Nephron progenitor cell (in vitro differentiated cells): ENCODE results near the gene ARMC7.

Source experiments
- DNase-seq: peaks from one replicate; pipeline ENCODE4 v3.0.0; 2021
- H3K27ac Mint-ChIP-seq: 2 replicates; pipeline ENCODE4 v1.8.0; 2021; ENCODE audit warnings: mild to moderate bottlenecking, moderate library complexity, mixed read lengths
- H3K27me3 Mint-ChIP-seq: 2 replicates; pipeline ENCODE4 v1.8.0; 2021; ENCODE audit warnings: mild to moderate bottlenecking, low read depth, mixed read lengths; ENCODE audit not compliant: poor library complexity
- H3K36me3 Mint-ChIP-seq: 2 replicates; pipeline ENCODE4 v1.8.0; 2021; ENCODE audit warnings: low read depth, mixed read lengths
- H3K4me1 Mint-ChIP-seq: 2 replicates; pipeline ENCODE4 v1.8.0; 2021; ENCODE audit warnings: mixed read lengths
- H3K4me3 Mint-ChIP-seq: 2 replicates; pipeline ENCODE4 v1.8.0; 2021; ENCODE audit warnings: mild to moderate bottlenecking, moderate library complexity, mixed read lengths
- H3K9me3 Mint-ChIP-seq: 2 replicates; pipeline ENCODE4 v1.8.0; 2021; ENCODE audit warnings: mild to moderate bottlenecking, moderate library complexity, mixed read lengths
- TF ChIP-seq, protein P1 (sequence below): fragments of 200-600 bp; sonication (generic); IDR thresholded peaks from 2 replicates; pipeline ENCODE4 v1.5.0; 2021; ENCODE audit warnings: antibody characterized with exemption

The ARMC7 gene

GRCh38 chr17:75063626-75064025 lies 46.1 kb upstream of the ARMC7 start:
- H3K9me3 Mint-ChIP-seq, result no peaks in the 10 kb centered on the region
- no peak for DNase-seq
- H3K27me3 Mint-ChIP-seq, result no peaks in the 10 kb centered on the region
- no peak overlapping the region for H3K4me3 Mint-ChIP-seq
- H3K4me1 Mint-ChIP-seq, result peaks cover 20% of the 10 kb centered on the region
- TF ChIP-seq, protein P1, sequence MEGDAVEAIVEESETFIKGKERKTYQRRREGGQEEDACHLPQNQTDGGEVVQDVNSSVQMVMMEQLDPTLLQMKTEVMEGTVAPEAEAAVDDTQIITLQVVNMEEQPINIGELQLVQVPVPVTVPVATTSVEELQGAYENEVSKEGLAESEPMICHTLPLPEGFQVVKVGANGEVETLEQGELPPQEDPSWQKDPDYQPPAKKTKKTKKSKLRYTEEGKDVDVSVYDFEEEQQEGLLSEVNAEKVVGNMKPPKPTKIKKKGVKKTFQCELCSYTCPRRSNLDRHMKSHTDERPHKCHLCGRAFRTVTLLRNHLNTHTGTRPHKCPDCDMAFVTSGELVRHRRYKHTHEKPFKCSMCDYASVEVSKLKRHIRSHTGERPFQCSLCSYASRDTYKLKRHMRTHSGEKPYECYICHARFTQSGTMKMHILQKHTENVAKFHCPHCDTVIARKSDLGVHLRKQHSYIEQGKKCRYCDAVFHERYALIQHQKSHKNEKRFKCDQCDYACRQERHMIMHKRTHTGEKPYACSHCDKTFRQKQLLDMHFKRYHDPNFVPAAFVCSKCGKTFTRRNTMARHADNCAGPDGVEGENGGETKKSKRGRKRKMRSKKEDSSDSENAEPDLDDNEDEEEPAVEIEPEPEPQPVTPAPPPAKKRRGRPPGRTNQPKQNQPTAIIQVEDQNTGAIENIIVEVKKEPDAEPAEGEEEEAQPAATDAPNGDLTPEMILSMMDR, result no peak
- H3K36me3 Mint-ChIP-seq, result peaks cover 48% of the 10 kb centered on the region
- H3K27ac Mint-ChIP-seq, result peak overlapping the region; percentile 75

- Mint-ChIP-seq H3K4me1 (peaks cover 20% of the 10 kb centered on the region), H3K9me3 (no peaks in the 10 kb centered on the region), H3K27ac (peak overlapping the region; percentile 75), H3K36me3 (peaks cover 48% of the 10 kb centered on the region), H3K27me3 (no peaks in the 10 kb centered on the region), H3K4me3 (no peak overlapping the region)
- TF ChIP-seq, protein P1, result no peak
- no peak for DNase-seq
Observed at GRCh38 chr17:75064040-75064439, 45.7 kb upstream of the ARMC7 start.

GRCh38 chr17:75064460-75064859 lies 45.3 kb upstream of the ARMC7 start:
- no peaks in the 10 kb centered on the region for H3K9me3 Mint-ChIP-seq
- H3K27ac Mint-ChIP-seq, result peak overlapping the region; percentile 27
- peaks cover 18% of the 10 kb centered on the region for H3K4me1 Mint-ChIP-seq
- TF ChIP-seq, protein P1, result no peak
- peaks cover 48% of the 10 kb centered on the region for H3K36me3 Mint-ChIP-seq
- H3K4me3 Mint-ChIP-seq, result no peak overlapping the region
- no peak for DNase-seq
- H3K27me3 Mint-ChIP-seq, result no peaks in the 10 kb centered on the region

- DNase-seq, result no peak
- H3K4me1 Mint-ChIP-seq, result peaks cover 12% of the 10 kb centered on the region
- TF ChIP-seq, protein P1, result no peak
- H3K27me3 Mint-ChIP-seq, result no peaks in the 10 kb centered on the region
- H3K4me3 Mint-ChIP-seq, result no peak overlapping the region
- H3K36me3 Mint-ChIP-seq, result peaks cover 42% of the 10 kb centered on the region
- H3K27ac Mint-ChIP-seq, result no peak overlapping the region
- no peaks in the 10 kb centered on the region for H3K9me3 Mint-ChIP-seq
Observed at GRCh38 chr17:75064867-75065561, 44.8 kb upstream of the ARMC7 start.

GRCh38 chr17:75065562-75066151 lies 44.1 kb upstream of the ARMC7 start:
- TF ChIP-seq, protein P1, result no peak
- H3K27ac Mint-ChIP-seq, result peak overlapping the region; percentile 94
- DNase-seq, result no peak

DNA sequence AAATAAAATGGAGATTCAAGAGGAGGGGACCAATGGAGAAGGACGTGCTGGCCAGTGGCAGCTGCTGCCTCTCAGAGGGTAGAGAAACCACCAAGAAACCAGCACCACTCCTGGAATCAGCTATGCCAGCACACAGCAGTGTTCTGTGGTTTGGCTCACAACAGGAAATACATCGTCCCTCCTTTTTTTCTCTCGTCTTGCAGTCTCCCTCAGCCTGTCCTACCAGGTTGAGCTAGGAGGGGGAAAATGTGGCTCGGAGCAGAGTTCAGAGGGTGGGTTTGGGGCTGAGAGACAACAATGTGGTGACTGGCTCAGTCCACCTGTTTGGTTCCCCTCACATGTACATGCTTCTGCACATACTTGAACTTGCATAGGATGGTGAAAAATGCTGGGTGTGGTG lies 41.9 kb upstream of the ARMC7 start:
- Mint-ChIP-seq H3K36me3 (peaks cover 20% of the 10 kb centered on the region), H3K27ac (no peak overlapping the region), H3K9me3 (no peaks in the 10 kb centered on the region), H3K4me3 (no peak overlapping the region), H3K27me3 (no peaks in the 10 kb centered on the region), H3K4me1 (peaks cover 10% of the 10 kb centered on the region)
- DNase-seq, result no peak
- TF ChIP-seq, protein P1, result no peak

More at GRCh38 chr17:75065562-75066151, 44.1 kb upstream of the ARMC7 start:
- Mint-ChIP-seq H3K27me3 (no peaks in the 10 kb centered on the region), H3K4me1 (peaks cover 10% of the 10 kb centered on the region), H3K36me3 (peaks cover 39% of the 10 kb centered on the region), H3K9me3 (no peaks in the 10 kb centered on the region), H3K4me3 (no peak overlapping the region)
